Measurements from ENCODE around the gene TRIM26.

DNA sequence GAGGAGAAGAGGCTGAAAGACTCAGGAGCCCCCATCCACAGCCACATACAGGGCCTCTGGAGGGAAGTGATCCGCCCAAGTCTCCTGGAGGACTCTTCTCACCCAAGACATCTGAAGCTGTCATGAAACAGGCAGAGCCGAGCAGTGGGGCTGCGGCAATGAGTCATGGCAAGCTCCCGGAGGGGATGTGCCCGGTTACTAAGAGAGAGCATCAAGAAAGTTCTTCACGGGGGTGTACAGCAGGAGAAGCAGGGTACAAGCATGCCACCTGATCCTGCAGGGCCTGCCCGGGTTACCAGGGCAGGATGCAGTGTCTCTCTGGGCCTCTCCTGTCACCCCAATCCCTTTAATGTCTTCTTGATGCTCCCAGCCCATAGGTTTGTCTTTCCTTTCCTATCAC lies 21.1 kb downstream of the TRIM26 start:
- no peak for TF ChIP-seq POLR2A (IDR thresholded peaks at IDR 0.05; ENCODE audit: low read depth, low read length)
- TF ChIP-seq CTCF (IDR thresholded peaks at IDR 0.05; ENCODE audit: extremely low read depth in 1 of 2, insufficient read depth in 1 of 2, low read depth in 1 of 2, low read length in 2 of 2) = no peak
- no peak for TF ChIP-seq POLR2AphosphoS5 (IDR thresholded peaks at IDR 0.05; ENCODE audit: insufficient read depth, low read depth, low read length)
- TF ChIP-seq MAX (IDR thresholded peaks at IDR 0.05; ENCODE audit: insufficient read depth, insufficient read length) = no peak
- no peak for TF ChIP-seq FOS (IDR thresholded peaks at IDR 0.05; ENCODE audit: borderline replicate concordance, insufficient read depth, low read length)
- TF ChIP-seq MYC (IDR thresholded peaks at IDR 0.05; ENCODE audit: low read depth, low read length) = no peak
- no peak for TF ChIP-seq EZH2 (IDR thresholded peaks at IDR 0.05; ENCODE audit: borderline replicate concordance, low read depth, low read length, severe bottlenecking)
